Neutrophil (primary cell): ENCODE results near the gene SGSM1.

Experiments
- H3K27ac ChIP-seq: fragments of 200-600 bp; sonication (generic); 2 replicates; pipeline ENCODE4 v1.5.1; 2016; ENCODE audit warnings: mild to moderate bottlenecking, moderate library complexity
- H3K27me3 ChIP-seq: fragments of 200-600 bp; sonication (generic); 2 replicates; pipeline ENCODE4 v1.6.0; 2016; ENCODE audit warnings: mild to moderate bottlenecking
- H3K36me3 ChIP-seq: fragments of 200-600 bp; sonication (generic); 2 replicates; pipeline ENCODE4 v1.5.1; 2017
- H3K4me1 ChIP-seq, 2 experiments: fragments of 200-600 bp in 1 of 2; sonication (generic) in 1 of 2; 1 replicate in 1 of 2; 2 replicates in 1 of 2; pipeline versions ENCODE4 v1.5.1 to v1.6.1; 2013 to 2016; ENCODE audit warnings: low read depth in 1 of 2, low read length in 1 of 2, mild to moderate bottlenecking in 1 of 2, moderate library complexity in 1 of 2; ENCODE audit not compliant: control insufficient read depth in 1 of 2, insufficient read depth in 1 of 2
- H3K4me3 ChIP-seq, 2 experiments: fragments of 200-600 bp in 1 of 2; sonication (generic) in 1 of 2; 1 replicate in 1 of 2; 2 replicates in 1 of 2; pipeline ENCODE4 v1.5.1; 2013 to 2016; ENCODE audit warnings: low read depth in 1 of 2, low read length in 1 of 2, mild to moderate bottlenecking in 1 of 2, moderate library complexity in 1 of 2
- H3K9me3 ChIP-seq: fragments of 200-600 bp; sonication (generic); 2 replicates; pipeline ENCODE4 v1.5.1; 2016
- TF ChIP-seq, protein P1 (sequence below): fragments of 200-600 bp; sonication (generic); IDR thresholded peaks from 2 replicates; pipeline ENCODE4 v1.5.1; 2016; ENCODE audit warnings: antibody characterized with exemption

Gene SGSM1

DNA sequence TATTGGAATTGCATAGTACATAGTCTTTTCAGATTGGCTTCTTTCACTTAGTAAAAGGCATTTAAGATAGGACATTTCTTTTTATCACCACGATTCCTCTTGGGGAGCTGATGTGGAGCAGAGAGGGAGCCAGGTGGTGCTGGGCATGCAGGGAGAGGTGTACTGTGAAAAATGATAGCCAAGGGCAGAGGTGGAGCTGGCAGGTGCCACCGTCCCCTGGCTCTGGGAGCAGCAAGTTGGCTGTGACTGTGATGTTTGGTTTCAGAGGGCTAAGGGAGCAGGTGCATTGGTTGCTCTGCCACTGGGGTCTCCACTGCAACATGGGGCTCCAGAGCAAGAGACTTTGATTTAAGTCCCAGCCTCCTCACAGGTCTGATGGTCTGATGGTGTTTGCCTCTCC lies 16.5 kb downstream of the SGSM1 start:
- no peaks in the 10 kb centered on the region for H3K36me3 ChIP-seq
- no peaks in the 10 kb centered on the region for H3K27me3 ChIP-seq
- no peaks in the 10 kb centered on the region for H3K9me3 ChIP-seq
- TF ChIP-seq, protein P1, sequence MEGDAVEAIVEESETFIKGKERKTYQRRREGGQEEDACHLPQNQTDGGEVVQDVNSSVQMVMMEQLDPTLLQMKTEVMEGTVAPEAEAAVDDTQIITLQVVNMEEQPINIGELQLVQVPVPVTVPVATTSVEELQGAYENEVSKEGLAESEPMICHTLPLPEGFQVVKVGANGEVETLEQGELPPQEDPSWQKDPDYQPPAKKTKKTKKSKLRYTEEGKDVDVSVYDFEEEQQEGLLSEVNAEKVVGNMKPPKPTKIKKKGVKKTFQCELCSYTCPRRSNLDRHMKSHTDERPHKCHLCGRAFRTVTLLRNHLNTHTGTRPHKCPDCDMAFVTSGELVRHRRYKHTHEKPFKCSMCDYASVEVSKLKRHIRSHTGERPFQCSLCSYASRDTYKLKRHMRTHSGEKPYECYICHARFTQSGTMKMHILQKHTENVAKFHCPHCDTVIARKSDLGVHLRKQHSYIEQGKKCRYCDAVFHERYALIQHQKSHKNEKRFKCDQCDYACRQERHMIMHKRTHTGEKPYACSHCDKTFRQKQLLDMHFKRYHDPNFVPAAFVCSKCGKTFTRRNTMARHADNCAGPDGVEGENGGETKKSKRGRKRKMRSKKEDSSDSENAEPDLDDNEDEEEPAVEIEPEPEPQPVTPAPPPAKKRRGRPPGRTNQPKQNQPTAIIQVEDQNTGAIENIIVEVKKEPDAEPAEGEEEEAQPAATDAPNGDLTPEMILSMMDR: no peak
- no peak overlapping the region for H3K4me3 ChIP-seq
- no peak overlapping the region for H3K27ac ChIP-seq
- H3K4me1 ChIP-seq: no peaks in the 10 kb centered on the region

DNA sequence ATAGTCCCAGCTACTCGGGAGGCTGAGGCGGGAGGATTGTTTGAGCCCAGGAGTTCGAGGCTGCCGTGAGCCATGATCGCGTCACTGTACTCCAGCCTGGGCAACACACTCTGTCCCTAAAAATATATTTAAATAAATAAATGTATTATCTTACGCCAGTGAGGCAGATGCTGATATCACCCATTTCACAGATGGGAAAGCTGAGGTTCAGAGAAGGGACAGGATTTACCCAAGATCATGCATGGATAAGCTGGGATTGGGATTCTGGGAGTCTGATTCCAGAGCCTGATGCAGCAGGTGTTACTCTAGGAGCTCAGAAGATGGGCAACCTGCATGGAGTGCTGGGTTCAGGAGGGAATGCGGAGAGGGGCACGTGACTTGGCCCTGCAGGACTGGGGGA lies 17.8 kb downstream of the SGSM1 start:
- H3K27me3 ChIP-seq: no peaks in the 10 kb centered on the region
- TF ChIP-seq, protein P1: no peak
- no peaks in the 10 kb centered on the region for H3K4me1 ChIP-seq
- no peaks in the 10 kb centered on the region for H3K9me3 ChIP-seq
- H3K36me3 ChIP-seq: no peaks in the 10 kb centered on the region
- no peak overlapping the region for H3K27ac ChIP-seq
- no peak overlapping the region for H3K4me3 ChIP-seq

DNA sequence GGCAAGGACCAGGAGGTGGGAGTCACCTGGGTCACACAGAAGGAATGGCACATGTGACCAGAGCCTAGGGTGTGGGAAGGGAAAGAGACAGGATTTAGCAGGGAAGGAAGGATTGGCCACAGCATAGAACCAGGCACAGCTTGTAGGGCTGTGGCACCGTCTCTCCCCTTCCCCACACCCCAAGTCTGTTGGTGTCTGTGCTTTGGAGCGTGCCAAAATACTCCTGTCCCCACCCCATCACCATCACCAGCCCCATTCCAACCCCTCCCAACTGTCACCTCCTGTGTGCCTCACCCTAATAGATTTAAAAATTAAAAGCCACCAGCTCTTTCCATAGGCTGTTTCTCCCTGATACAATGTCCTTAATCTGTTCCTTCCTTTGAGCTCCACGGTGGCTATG lies 18.2 kb downstream of the SGSM1 start:
- Histone ChIP-seq H3K36me3 (no peaks in the 10 kb centered on the region), H3K4me1 (no peaks in the 10 kb centered on the region), H3K27me3 (no peaks in the 10 kb centered on the region), H3K9me3 (no peaks in the 10 kb centered on the region), H3K27ac (no peak overlapping the region), H3K4me3 (no peak overlapping the region)
- TF ChIP-seq, protein P1: no peak

DNA sequence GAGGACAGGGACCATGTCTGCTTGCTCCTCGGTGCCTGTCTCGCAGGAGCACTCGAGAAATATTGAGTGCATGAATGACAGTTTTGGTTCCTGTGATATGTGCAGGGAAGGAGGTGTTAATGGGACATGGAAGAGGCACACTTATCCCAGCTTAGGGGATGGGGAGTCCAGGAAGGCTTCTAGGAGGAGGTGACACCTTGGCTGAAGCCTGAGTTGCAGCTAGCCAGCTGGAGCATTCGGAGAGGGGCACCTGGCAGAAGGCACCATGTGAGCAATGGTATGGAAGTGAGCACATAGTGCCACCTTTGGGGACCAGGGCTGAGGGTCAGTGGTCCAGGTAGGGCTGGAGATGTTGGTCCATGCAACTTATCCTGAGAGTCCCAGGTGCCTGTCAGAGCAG lies 18.9 kb downstream of the SGSM1 start:
- Histone ChIP-seq H3K4me3 (no peak overlapping the region), H3K9me3 (no peaks in the 10 kb centered on the region), H3K27ac (no peak overlapping the region), H3K4me1 (no peaks in the 10 kb centered on the region), H3K36me3 (no peaks in the 10 kb centered on the region), H3K27me3 (no peaks in the 10 kb centered on the region)
- TF ChIP-seq, protein P1: no peak

DNA sequence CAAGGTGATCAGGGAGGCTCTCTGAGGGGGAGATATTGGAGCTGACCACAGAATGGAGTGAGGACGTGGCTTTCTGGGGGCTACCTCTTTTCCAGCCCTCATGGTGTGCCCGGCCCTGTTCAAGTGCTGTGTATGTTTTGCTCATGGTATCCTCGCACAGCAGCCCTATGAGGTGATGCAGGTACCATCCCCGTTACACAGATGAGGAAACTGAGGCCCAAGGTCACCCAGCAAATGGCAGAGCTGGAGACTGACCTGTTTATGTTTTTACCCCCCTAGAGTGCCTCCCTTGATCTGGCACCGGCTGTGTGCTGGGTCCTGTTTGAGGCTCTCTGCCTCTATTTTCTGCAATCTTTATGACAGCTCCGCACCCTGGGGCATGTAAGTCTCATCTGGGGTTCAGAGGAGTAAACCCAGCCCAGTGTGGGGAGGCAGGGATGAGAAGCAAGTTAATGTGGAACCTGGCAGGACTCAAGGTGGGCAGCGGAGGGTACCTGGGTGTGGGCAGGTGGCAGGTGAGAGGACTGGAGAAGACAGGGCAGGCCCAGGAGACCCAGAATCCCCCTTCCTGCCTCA lies 20.8 kb downstream of the SGSM1 start:
- H3K27me3 ChIP-seq: no peaks in the 10 kb centered on the region
- H3K9me3 ChIP-seq: no peaks in the 10 kb centered on the region
- H3K4me1 ChIP-seq: no peaks in the 10 kb centered on the region
- H3K36me3 ChIP-seq: no peaks in the 10 kb centered on the region
- TF ChIP-seq, protein P1: no peak
- H3K4me3 ChIP-seq: no peak overlapping the region
- no peak overlapping the region for H3K27ac ChIP-seq

DNA sequence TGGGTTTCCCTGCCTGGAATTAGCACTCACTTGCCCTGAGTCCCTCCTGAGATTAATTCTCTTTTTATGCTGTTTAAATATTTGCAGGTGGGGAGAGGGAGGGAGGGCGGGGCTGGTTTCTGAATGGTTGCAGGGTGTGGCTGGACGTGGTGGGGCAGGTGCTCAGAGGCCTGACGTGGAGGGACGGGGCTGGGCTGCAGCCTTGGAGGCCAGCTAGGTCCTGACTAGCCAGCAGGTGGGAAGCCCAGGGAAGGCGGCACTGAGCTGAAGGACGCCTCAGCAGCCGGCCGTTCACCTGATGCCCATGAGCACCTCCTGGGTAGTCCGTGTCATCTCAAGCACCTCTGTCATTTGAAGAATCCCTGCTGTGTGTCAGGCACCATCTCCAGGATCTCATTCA lies 21.3 kb downstream of the SGSM1 start:
- H3K4me1 ChIP-seq: no peaks in the 10 kb centered on the region
- TF ChIP-seq, protein P1: no peak
- H3K36me3 ChIP-seq: no peaks in the 10 kb centered on the region
- H3K27me3 ChIP-seq: no peaks in the 10 kb centered on the region
- H3K4me3 ChIP-seq: no peak overlapping the region
- H3K27ac ChIP-seq: no peak overlapping the region
- H3K9me3 ChIP-seq: no peaks in the 10 kb centered on the region
